MM.1S (cell line): ENCODE results near the gene CDC25A.
A peak's percentile ranks its signal among the peaks of the same experiment; 100 is the strongest.

Experiments used
- EZH2 ChIP-seq: fragments of 300-600 bp; sonication (generic); optimal IDR thresholded peaks from 2 replicates; pipeline ENCODE3; 2017; ENCODE audit warnings: low read depth, mild to moderate bottlenecking, antibody characterized with exemption, low read length, mixed read lengths
- EZH2phosphoT487 ChIP-seq: fragments of 300-600 bp; sonication (generic); IDR thresholded peaks from 2 replicates; pipeline ENCODE4 v1.6.1; 2018; ENCODE audit warnings: antibody characterized with exemption, low read length
- TF ChIP-seq, protein P1 (sequence below): fragments of 300-600 bp; sonication (generic); IDR thresholded peaks from 2 replicates; pipeline ENCODE4 v1.5.1; 2016; ENCODE audit warnings: antibody characterized with exemption, low read length, mixed read lengths

DNA sequence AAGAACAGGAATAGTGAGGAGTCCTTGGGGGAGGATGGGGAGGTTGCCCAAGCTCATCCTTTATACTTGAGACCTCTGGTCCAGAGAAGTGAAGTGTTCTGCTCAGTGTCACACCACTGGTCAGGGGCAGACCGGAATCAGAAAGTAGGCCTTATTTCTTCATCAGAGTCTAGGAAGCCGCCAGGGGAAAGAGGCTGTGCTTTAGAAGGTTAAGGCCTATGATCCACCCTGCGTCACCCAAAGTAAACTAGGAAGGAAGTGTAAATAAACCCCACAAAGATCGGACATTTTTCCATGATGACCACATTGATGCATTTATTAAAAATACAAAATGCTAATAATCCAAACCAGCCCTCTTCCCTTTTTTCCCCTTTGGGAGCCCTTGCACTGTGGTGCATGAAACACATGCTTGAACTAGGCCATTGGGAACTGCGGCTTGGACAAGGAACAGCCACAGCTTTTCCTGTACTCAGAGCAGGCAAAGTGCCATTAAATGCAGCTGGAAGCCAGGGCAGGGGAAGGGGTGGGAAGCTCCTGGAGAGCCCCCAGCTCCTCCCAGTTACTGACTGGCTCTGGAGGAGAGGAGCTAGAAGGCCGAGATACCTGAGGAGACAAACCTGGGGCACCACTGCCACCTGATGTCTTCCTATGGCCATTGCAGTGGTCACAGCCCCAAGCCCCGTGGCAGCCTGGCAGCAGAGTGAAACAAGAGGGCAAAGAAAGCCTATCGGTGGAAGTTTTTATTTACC, 37.0 kb downstream of the CDC25A start:
- TF ChIP-seq, protein P1, sequence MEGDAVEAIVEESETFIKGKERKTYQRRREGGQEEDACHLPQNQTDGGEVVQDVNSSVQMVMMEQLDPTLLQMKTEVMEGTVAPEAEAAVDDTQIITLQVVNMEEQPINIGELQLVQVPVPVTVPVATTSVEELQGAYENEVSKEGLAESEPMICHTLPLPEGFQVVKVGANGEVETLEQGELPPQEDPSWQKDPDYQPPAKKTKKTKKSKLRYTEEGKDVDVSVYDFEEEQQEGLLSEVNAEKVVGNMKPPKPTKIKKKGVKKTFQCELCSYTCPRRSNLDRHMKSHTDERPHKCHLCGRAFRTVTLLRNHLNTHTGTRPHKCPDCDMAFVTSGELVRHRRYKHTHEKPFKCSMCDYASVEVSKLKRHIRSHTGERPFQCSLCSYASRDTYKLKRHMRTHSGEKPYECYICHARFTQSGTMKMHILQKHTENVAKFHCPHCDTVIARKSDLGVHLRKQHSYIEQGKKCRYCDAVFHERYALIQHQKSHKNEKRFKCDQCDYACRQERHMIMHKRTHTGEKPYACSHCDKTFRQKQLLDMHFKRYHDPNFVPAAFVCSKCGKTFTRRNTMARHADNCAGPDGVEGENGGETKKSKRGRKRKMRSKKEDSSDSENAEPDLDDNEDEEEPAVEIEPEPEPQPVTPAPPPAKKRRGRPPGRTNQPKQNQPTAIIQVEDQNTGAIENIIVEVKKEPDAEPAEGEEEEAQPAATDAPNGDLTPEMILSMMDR = peak; percentile 89
- no peak for TF ChIP-seq EZH2phosphoT487
- no peak for TF ChIP-seq EZH2
